Left colon (tissue), 2 donors: ENCODE data around the gene GNS. TPM values are rescaled to one million over a fixed set of nuclear protein-coding genes. Genes with fewer than 3 reads are reported as not detected.

Experiments
- ATAC-seq: fragments of 200-7000 bp; cut with Tn5 transposase; one replicate; pipeline ENCODE4 v1.9.1; 2020; ENCODE audit warnings: mild to moderate bottlenecking, moderate library complexity
- DNase-seq, 2 donors: peaks; one replicate each; pipeline ENCODE4 v3.0.0-alpha.2; 2020
- intact Hi-C, 2 donors: fragments of 100-400 bp; cut with DNase I in 1 of 2; cut with micrococcal nuclease in 1 of 2; formaldehyde crosslinking; loops; one replicate each; pipeline versions ENCODE4 v1.11.2 to v1.14.0; 2022; cut with DNase I, micrococcal nuclease
- total RNA-seq, 2 donors: library from RNA; stranded (reverse); fragmentation: NEBNext Ultra II Directional; extraction: Animal tissue kit (Norgen Biotek cat#: 25700); gene quantifications; one replicate each; pipeline ENCODE4 v1.2.1, GENCODE V29; 2021
- donor health status: DM: no; HTN: no; CAD: no.
- donor health status: DM: yes; HTN: yes; CAD: no.

GNS gene
- total RNA-seq, 2 donors from 2014 or later, result 59.6 to 70.8 TPM

DNA sequence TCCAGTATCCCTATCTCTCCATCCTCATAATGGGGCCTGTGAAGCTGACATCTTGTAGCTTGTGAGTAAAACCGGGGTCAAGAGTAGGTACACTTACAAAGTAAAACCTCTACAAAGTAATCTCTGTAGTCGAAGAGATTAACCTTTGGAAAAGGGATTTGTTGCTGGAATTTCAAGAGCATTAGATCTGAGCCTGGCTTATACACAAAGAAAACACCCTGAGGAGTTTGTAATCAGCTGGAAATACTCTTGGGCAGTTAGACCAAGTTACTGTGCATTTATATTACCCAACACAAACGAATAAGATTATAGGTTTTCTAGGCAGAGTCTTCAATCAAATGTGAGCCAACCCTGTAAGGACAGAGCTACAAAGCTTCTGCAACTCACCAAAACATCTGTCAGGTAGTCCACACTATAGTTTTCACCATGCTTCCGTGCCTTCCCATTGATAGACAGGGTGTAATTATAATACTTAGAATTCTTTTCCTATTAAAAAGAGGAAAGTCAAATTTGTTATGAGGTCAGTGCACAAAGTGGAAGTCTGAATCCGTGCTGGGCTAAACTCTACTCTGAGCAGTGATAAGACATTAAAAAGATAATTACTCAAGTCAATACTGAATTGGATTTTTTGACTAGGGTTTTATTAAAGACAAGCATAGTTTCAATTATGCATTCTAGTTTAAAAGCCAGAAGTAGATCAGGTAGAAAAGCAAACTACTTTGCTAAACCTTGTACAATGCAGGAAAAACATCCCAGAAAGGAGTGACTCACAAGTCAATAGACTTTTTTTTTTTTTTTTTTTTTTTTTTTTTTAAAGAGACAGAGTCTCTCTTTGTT lies 14.6 kb downstream of the GNS start:
- intact Hi-C loops, result no loop called here
- ATAC-seq (peak; percentile 78), DNase-seq (no peak)

DNA sequence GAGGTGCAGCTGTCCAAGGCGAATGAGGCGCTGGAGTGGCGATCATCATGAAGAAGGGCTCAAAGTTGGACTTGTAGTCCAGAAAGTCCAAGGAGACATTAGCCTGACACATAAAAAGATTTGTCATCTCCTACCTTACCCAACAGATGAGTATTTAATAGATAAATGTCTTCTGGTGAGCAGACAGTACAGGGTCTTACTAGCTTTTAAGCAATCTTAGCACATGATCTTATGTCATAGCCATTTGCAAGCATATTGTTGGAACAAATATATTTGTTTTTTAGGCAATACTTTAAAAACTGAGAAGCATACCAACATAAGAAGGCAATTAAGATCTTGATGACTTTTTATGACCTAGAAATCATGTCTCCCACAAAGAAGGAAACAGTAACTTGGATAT lies 16.0 kb downstream of the GNS start:
- ATAC-seq (no peak), DNase-seq (no peak)
- intact Hi-C loops, result no loop called here

DNA sequence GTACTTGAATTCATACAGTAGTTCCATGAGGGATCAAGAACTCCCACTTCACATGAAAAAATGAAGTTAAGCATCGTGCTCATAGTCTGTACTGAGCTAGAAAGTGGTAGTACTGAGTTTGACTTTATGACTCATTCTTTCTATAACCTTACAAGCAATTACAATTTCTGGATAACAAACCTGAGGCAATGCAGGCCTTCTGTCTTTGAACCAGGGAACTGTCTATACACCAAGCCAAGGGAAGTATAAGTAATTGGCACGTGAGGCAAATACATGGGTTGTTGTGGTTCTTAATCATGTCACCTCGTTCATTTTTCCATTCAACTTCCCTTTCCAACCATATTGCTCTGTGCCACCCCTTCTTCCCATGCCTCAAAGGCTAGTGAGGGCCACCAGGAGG lies 16.8 kb downstream of the GNS start:
- DNase-seq, result no peak
- intact Hi-C loops, result no loop called here
- no peak for ATAC-seq

DNA sequence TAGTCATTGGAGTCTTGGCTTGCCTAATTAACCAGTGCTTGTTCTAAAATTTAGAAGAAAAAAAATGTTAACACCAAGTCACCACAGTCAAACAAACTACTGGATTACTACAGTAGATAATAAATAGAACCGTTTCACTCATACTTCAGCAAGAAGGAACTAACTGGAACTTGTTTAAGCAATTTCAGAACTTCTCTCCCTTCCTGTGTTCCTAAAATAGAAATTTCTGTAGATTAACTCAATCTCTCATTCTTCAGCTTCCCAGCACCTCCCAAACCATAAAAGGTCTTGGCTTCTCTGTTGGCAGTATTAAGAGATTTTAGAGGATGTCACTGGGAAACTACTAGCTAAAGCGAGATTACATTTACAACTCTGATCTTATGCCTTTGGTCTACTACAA lies 18.6 kb downstream of the GNS start:
- intact Hi-C loops, result no loop called here
- DNase-seq, result no peak
- no peak for ATAC-seq

DNA sequence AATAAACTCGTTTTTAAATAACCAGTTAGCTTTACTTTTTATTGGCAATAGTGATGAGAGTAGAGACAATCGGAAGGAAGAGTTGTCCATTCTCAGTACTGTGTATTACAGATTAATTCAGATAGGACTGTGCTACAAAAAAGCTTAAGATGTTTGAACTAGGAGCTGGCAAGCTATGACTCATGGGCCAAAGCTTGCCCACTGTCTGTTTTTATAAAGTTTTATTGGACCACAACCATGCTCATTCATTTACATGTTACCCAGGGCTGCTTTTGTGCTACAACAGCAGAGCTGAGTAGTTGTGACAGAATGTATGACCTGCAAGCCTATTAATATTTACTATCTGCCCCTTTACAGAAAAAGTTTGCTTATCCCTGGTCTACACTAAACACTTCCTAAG lies 19.4 kb downstream of the GNS start:
- DNase-seq (no peak), ATAC-seq (no peak)
- intact Hi-C loops, result no loop called here

DNA sequence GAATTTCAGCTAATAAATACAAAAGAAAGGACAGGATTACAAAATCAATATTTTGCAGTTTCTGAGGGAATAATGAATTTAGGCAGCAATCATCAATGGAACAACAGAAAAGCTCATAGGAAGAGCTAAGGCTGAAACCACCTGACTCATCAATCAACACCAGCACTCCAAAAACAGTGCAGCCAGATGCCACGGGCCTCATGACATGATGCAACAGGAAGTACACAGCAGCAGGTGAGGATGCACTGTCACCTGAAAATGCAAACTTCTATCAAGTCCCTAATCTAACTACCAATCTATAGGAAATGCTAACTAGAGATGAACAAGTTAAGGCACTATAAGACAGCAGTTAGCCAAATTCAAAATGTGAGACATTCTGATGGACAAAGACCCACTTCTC lies 21.7 kb downstream of the GNS start:
- DNase-seq (no peak), ATAC-seq (no peak)
- intact Hi-C loops, result no loop called here

DNA sequence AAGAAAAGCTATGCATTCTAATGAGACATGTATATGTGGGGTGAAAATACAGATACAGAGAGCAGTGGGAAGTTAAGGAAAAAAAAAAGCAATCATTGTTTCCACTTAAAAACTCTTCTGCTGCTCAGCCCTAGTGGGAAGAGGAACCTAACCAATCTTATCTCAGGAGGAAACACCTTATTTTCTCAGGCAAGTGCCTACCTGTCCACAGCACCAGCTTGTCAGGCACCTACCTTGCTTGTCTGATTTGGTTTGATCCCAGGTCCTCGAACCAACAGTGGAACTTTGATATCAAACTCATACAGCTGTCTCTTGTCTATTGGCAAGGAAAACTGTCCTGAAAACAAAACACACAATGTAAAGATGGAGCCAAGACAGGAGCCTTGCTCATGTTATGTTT lies 22.4 kb downstream of the GNS start:
- intact Hi-C loops, result no loop called here
- no peak for DNase-seq
- ATAC-seq, result no peak

DNA sequence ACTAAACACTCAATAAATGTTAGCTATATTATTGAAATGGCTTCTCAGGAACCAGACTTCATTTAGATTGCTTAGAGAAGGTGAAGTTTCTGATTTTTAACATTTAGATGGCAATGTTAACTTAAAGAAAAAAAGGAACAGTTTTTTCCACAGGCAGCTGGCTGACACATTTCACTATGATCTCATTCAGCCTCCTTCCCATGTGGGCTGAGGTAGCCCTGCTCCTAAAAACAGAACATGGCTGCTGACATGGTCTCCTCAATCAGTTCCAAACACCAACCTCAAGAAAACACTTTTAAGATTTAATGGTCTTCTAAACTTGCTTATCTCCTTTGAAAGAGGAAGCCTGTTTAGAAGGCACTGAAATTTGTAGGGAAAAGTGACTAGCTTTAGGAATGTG lies 23.8 kb downstream of the GNS start:
- no peak for ATAC-seq
- no peak for DNase-seq
- intact Hi-C loops, result no loop called here

DNA sequence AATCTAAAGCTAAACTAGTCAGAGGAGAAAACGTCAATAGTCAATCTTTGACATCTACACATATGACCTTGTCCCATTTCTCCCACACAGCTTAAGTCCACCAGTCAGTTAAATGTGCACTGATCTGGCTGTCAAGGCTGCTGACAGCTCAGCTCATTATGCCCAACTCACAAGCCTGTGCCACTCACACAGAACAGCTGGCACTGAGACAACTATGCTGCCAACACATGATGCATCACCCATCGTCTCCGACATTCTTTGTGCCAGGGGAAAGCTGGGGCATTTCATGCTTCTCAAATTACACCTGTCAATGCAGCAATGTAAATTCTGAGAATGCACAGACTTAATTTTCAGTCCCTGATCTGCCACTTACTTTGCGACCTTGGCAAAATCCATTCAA lies 25.3 kb downstream of the GNS start:
- intact Hi-C loops, result no loop called here
- ATAC-seq (no peak), DNase-seq (no peak)

DNA sequence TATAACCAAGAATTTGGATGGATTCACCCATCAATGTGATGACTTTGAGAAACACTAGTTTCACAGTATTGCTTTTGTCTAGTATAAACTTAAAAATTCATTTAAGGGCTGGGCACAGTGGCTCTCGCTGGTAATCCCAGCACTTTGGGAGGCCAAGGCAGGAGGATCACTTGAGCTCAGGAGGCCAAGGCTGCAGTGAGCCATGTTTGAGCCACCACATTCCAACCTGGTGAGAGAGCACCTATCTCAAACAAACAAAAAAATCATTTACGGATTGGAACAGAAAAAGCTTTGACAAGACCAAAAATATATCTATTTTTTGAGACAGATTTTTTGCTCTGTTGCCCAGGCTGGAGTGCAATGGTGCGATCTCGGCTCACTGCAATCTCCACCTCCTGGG lies 27.5 kb downstream of the GNS start:
- DNase-seq (no peak), ATAC-seq (no peak)
- intact Hi-C loops, result no loop called here

DNA sequence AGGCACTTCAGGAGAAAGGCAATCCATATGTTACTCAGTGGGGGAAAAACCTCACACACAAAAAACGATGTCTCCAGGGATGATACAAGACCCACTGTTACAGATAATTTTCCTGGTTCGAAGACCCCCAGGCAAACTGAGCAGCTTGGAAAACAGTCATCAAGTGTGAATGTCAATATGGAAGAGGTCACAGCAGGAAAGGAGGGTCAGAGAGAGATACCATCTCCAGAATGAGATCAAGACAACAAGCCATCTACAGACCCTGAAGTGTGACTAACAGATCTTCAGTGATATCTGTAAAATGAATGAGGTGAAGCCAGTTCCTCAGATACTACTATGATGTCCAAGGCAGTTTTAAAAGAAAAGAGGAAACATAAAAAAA lies 28.6 kb downstream of the GNS start:
- DNase-seq (no peak), ATAC-seq (no peak)
- intact Hi-C loops, result no loop called here

DNA sequence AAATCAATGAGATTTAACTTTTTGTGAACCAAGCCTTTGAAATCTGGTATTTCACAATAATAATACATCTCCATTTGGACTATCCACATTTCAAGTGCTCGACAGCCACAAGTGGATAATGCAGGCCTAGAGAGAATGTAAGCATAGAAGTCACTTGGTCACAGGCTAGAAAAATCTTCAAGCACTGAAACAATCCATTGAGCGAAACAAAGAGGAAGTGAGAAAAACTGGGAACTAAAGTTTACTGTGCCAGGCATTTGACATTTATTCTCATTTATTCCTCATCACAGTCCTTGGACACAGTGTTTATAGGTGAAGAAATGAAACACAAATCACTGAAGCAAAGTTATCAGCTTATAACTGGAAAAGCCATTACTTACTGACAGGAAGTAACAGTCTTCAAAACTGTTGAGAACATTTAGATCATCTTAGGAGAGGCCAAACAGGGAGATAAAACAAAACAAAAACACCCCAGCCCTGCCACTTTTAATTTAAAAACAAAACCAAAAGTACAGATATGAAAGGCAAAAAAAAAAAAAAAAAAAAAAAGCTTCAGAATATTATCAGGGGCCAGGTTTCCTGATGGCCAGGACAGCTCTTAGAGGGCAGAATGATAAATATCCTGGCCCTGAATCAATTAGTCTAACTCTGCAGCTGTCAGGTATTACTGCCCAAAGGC lies 29.2 kb downstream of the GNS start:
- intact Hi-C loops, result no loop called here
- DNase-seq (no peak), ATAC-seq (no peak)

DNA sequence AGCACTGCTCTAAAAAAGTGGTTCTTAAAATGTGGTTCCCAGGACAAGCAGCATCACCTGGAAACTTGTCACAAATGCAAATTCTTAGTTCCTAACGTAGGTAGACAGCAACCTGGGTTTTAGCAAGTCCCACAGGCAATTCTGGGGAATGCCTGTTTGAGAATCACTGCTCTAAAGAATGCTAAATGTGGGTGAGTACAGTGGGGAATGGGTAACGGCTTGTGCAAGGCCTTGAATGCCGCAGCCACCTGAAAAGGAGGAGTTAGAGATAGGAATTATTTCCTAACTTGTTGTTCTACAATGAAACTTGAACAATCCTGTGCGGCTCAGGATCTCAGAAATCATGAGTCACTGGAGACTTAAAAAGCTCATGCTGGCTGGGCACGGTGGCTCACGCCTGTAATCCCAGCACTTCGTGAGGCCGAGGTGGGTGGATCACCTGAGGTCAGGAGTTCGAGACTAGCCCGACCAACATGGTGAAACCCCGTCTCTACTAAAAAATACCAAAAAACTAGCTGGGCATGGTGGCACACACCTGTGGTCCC lies 34.9 kb downstream of the GNS start:
- intact Hi-C loops, result no loop called here
- ATAC-seq (no peak), DNase-seq (no peak)

DNA sequence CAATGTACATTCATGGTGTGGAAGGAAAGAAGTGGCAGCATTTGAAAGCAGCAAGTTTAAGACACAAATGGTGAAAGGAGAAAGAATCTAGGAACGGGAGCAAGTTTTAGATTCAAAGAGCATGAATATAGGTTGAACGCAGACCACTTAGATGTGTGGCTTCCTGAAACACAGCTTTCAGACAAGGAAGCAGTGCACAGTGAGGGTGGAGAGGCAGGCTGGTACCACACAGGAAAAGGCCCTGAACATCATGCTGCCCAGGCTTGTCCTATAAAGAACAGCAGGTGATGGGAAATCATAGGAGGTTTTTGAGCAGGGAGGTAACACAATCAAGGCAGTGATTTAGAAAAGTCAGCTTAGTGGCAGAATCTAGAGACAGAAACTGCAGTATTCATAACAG lies 35.6 kb downstream of the GNS start:
- ATAC-seq (no peak), DNase-seq (no peak)
- intact Hi-C loops, result no loop called here

DNA sequence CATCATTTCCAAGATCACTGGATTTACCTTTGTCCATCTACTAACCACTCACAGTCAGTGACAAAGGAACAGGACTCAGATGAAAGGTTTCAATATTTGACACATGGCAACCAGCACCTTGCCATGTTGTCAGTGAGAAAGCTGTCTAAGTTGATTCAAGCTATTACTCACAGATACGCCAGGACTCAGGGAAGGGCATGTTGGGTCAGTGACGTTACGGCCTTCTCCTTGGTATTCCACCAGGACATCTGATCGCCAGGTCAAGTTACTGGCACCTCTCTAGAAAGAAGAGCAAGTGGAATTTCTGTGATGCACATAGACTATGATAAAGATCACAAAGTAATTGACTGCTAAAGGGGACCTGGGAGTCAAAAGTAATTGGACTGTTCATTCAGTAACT lies 36.4 kb downstream of the GNS start:
- ATAC-seq (no peak), DNase-seq (no peak)
- intact Hi-C loops, result no loop called here

DNA sequence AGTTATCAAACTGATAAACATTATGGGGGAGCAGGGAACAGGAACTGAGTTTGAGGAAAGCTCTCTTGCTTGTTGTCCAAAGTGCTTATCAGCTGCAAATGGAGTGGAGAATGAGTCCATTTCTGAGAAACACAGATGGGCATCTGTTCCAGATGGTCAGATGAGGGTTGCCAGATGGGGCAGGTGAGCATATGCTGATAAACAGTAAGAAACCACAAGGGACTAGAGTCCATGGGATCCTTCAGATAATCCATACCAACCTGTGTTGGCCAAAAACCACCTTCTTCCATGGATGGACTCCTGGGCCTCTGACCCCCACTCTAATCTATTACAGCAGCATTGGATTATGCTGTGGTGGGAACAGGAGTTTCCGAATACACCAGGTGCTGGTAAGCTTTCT lies 38.3 kb downstream of the GNS start:
- ATAC-seq (no peak), DNase-seq (no peak)
- intact Hi-C loops, result no loop called here

DNA sequence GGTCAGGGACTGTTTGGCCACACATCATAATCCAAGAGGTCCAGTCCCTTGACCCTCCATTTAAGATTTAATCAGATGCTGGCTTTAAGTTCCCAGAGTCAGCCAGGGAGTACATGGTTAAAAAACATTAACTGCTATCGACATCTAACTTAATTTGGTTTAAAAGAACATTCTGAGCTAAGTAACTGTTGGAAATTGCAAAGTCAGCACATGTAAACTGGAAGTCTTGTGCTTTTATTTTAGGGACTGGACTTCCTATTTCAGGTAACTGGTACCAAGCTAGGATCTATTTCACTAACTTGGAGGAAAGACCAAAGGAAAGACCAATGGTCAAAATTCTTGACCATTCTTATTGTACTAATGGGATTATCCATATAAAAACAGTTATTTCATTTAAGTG lies 40.6 kb downstream of the GNS start:
- intact Hi-C loops, result no loop called here
- no peak for DNase-seq

DNA sequence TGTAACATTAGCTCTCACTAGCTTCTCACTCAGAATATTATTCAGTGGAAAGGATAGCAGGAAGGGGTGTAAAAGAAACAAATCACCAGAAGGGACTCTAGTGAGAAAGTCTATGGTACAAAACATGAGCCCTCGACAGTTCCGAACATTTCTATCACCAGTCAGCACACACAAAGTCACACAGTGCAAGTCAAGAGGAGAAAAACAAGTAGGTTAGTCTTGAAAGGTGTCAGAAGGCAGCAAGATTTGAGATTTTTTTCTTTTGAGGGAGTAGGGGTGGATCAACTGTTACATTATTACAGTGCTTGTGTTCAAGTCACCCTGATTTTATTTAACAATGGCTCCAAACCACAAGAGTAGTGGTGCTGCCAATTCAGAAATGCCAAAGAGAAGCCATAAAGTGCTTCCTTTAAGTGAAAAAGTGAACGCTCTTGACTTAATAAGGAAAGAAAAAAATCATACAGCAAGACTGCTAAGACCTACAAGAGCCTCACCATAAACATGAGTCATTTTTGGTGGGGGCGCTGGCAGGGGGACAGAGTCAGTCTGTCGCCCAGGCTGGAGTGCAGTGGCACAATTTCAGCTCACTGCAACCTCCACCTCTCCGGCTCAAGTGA lies 42.3 kb downstream of the GNS start:
- DNase-seq (no peak), ATAC-seq (no peak)
- intact Hi-C loops, result no loop called here

More for the DNA sequence above, 40.6 kb downstream of the GNS start:
- no peak for ATAC-seq

DNA sequence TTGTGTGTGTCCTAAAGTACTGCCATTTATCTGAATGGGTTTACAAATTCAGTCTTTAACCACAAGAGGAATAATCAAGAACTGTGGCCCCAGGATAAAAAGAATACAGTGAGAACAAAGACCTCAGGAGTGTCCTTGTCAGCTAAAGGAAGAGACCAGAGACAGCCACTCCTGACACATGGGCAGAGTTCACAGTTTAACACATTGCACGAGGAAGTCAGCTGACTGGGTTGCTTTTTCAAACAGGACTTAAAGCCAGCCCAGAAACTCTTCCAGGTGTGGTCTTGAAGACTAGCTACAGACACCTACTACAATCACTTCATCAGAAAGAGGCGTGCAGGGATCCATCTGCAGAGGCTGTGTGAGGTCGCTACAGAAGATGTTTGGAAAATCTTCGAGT lies 42.8 kb downstream of the GNS start:
- DNase-seq, result no peak
- intact Hi-C loops, result no loop called here
- ATAC-seq, result peak; percentile 92

DNA sequence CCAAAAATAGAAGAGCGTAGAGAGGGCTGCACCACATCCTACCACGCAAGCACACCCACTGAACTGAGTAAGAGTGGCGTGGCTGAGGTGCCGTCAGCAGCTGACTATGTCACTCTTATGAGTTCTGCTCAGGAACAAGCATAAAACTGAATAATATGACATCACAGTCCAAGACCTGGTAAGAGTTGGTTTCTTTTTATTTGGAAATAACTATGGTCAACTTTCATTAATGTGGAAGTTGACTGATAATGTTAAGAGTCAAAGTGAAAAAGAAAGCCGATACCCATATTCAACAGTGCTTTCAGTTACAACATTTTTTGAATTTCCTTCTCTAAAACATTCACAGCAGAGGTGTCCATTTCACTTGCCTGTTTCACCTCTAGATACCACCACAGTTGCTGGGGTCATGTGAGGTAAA lies 44.6 kb downstream of the GNS start:
- intact Hi-C loops, result no loop called here
- ATAC-seq (no peak), DNase-seq (no peak)
